HG02938 (cell line): ENCODE measurements around the gene FAM185A.
"Not testable (repeated sequence)": the region's sequence is repeated elsewhere in the genome, so short reads cannot be mapped to it uniquely, and the experiment has no call there.

Experiments used
- ATAC-seq: cut with Tn5 transposase; IDR thresholded peaks from one replicate; pipeline ENCODE4 v1.9.1; 2021; ENCODE audit warnings: mild to moderate bottlenecking, moderate library complexity; ENCODE audit not compliant: unreplicated experiment

Gene FAM185A

GRCh38 chr7:102748605-102749444 lies at the start of gene FAM185A:
FAM185A (plus strand) TSS chr7:102748999; CDS start chr7:102749208, 209 bp downstream.
- ATAC-seq, result peak; percentile 99

GRCh38 chr7:102713011-102713690 lies 35.6 kb upstream of the FAM185A start:
- ATAC-seq, result peak; percentile 53

DNA sequence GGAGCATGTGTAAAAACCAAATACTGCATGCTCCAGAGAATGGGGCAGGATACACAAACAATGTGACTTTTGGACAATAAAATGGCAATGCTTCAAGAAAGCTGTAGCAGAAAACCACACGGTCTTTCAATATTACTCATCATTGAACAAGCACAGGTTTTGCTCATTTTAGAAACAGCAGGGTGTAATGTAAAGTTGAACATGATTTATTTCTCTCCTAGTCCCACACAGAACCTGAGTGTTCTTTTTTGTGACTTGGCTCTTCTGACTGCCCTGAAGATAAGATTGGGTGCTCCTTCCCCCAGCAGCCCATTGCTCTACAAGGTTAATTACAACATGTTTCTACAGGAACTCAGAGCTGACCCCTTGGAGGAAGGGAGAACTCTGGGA lies 35.1 kb upstream of the FAM185A start:
- ATAC-seq, result peak; percentile 63

GRCh38 chr7:102714774-102715522 lies 33.9 kb upstream of the FAM185A start:
- ATAC-seq, result not testable (repeated sequence)

DNA sequence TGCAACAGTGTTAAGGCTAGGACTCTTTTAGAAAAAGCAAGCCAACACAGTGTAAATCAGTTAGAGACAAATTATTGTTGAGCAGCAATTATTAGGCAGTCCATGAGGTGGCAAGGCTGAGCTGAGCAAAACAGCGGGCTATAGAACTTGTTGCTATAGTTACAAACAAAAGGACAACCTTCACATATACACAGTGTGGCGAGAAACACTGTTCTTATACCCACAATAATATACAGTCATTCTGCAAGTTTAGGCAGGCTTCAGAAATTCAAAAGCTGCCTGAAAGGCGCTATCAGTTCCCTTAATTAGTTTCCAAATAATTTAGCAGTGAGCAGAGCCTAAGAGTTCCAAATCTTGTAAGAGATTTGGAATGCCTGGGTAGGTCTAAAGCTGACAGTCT lies 33.1 kb upstream of the FAM185A start:
- peak; percentile 87 for ATAC-seq

DNA sequence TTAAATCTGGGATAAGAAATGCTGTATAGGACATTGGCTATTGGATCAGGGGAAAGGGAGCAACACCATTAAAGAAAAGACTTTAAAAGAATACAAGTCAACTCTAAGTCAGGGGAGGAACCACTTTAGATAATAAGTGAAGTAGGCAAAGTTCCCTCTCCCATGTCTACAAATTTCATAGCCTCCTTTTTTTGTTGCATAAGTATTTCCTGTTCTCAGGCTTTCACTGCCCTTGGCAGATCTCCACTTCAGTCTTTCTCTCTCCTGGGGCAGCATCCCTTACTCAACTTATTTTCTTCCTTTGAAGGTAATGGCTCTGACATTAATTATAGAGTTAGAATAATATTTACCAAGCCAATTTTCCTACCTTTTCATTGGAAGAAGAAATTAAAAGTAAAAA lies 30.3 kb upstream of the FAM185A start:
- not testable (repeated sequence) for ATAC-seq

- not testable (repeated sequence) for ATAC-seq
Measured at GRCh38 chr7:102726170-102726569, 22.6 kb upstream of the FAM185A start.

DNA sequence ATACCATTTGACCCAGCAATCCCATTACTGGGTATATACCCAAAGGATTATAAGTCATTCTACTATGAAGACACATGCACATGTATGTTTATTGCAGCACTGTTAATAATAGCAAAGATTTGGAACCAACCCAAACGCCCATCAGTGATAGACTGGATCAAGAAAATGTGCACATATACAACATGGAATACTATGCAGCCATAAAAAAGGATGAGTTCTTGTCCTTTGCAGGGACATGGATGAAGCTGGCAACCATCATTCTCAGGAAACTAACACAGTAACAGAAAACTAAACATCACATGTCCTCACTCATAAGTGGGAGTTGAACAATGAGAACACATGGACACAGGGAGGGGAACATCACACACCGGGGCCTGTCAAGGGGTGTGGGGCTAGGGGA lies 19.1 kb upstream of the FAM185A start:
- not testable (repeated sequence) for ATAC-seq

DNA sequence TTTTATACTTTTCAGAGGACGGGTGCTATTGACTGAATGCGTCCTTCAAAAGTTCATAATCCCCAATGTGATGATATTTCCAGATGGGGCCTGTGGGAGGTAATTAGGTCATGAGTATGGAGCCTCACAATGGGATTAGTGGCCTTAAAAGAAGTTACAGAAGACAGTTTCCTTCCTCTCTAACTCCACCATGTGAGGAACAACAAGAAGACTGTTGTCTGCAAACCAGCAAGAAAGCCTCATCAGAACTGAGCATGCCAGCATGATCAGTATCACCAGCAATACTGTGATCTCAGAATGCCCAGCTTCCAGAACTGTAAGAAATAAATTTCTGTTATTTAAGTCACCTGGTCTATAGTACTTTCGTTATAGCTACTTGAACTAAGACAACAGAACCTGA lies 18.4 kb upstream of the FAM185A start:
- ATAC-seq, result not testable (repeated sequence)

GRCh38 chr7:102742002-102742771 lies 6.6 kb upstream of the FAM185A start:
- ATAC-seq, result not testable (repeated sequence)

DNA sequence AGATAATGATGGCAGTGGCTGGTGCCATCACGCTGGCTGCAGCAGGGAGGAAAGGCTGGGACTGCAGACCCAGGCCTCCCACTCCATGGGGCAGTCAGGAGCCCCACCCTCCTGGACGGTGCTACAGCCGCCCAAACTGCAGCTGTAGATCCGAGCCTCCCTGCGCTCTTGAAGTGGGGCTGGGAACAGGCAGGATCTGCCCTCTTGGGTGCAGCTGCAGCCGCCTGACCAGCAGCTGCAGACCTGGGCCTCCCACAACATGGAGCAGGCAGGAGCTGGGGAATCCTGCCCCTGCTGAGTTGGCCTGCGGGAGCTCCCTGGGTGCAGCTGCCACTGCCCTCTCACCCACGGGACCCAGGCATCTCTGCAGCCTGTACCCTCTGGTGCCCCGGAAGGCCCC lies 4.9 kb upstream of the FAM185A start:
- ATAC-seq, result not testable (repeated sequence)

DNA sequence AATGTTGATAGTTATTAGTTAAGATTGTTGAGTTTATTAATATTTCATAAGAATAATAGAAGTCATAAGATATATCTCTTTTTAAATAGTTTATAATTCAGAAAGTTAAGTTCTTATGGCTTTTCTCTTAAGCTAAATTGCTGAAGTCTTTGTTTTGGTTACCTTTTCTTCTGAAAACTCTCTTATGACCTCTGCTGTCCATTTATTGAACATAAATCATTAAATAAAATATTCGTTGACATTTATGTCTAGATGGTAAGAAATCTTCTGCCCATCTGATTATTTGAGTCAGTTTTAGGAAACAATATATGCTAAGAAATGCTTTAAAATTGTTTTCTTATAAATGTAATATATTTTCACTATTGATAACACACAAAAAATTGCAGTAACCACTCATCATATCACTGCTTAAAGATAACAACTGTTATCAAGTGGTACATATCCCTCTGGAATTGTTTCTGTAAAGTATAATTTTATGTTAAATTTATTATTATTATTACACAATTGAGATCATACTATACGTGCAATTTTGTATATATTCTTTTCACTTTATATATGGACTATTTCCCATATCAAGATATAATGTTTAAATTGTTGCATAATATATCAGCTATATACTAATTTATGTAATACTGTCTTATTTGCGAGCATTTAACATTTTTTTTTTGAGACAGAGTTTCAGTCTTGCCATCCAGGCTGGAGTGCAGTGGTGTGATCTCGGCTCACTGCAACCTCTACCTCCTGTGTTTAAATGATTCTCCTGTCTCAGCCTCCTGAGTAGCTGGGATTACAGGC lies 3.1 kb upstream of the FAM185A start:
- not testable (repeated sequence) for ATAC-seq

- ATAC-seq, result not testable (repeated sequence)
Measured at GRCh38 chr7:102749445-102749786, 617 bp downstream of the FAM185A start.

DNA sequence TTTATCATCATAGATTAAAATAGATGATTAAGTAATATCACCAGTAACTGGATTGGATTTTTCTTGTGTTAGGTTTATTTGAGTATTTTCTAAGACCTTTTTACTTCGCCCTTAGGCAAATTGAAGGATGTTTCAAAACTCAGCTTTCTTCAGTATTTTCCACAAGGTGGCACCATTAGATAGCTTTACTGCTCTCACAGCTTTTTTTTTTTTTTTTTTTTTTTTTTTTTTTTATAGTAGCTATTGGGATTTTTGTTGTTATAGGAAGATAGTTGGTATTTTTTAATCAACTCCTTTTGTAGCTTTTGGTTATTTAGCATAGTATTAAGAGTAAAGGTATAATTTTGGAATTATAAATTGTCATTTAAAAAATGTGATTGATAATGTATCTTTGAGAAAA lies 9.4 kb downstream of the FAM185A start:
- not testable (repeated sequence) for ATAC-seq

DNA sequence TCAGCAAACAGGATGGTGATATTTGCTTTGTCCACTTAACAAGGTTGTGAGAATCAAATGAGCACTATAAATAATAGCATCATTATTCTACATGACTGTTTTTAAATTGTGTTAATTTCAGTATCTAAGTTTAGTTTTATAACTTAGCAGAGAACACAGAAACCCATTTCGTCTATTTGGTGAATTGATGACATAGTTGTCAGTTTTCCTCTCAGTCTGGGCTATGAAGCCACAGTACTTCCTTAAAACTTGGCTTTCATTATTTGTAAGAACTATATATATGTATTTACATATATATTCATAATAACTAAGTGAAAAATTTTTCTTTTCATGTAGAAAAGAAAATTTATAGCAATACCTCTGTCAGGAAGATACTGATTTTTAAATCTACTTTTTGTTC lies 11.1 kb downstream of the FAM185A start:
- ATAC-seq, result not testable (repeated sequence)

GRCh38 chr7:102761234-102761633 lies 12.4 kb downstream of the FAM185A start:
- not testable (repeated sequence) for ATAC-seq

- not testable (repeated sequence) for ATAC-seq
Measured at GRCh38 chr7:102763295-102763905, 14.6 kb downstream of the FAM185A start.

GRCh38 chr7:102769657-102770192 lies 20.9 kb downstream of the FAM185A start:
- ATAC-seq, result not testable (repeated sequence)

GRCh38 chr7:102770467-102770866 lies 21.7 kb downstream of the FAM185A start:
- not testable (repeated sequence) for ATAC-seq
